ENCODE data around the gene MUL1. TPM values are rescaled to one million over a fixed set of nuclear protein-coding genes. Genes with fewer than 3 reads are reported as not detected.

MUL1 gene
- total RNA-seq, 1 experiment from 2014 or later: 21.9 TPM

DNA sequence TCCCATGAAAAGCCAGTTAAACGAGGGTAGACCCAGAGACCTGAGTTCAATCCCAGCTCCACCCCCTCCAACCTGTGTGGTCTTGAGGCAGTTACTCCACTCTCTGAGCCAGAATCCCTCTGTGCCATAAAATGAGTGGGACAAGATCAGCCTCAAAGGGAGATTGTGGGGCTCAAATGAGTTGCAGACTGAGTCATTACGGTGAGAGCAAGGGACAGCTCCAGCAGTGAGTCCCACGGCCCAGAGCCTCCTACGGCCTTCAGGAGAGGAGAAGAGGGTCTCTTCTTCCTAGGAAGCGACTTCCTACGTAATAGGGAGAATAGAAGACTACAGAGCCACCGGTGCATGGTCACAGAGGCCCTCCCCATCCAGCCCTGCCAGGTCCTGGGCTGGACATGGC is 15.2 kb downstream of the MUL1 start:
- POLR2A ChIA-PET: no interaction called here
- H3K9me3 Mint-ChIP-seq: no peaks in the 10 kb centered on the region
- ATAC-seq: no peak
- CTCF ChIA-PET: interaction anchor here (1.1 to 4.4 kb wide), 7 partner anchors 8 to 280 kb away, joined by 3 to 42 read pairs (median 14); partner anchors contain the start of gene CAMK2N1
- TF ChIP-seq FOXP1 (CRISPR knock-in tag; IDR thresholded peaks at IDR 0.05; ENCODE audit: borderline replicate concordance) (no peak), ZNF219 (CRISPR knock-in tag; IDR thresholded peaks at IDR 0.05; ENCODE audit: borderline replicate concordance) (no peak), NFE2L1 (CRISPR knock-in tag; IDR thresholded peaks at IDR 0.05) (no peak), FOXK1 (CRISPR knock-in tag; IDR thresholded peaks at IDR 0.05) (no peak), ZNF317 (CRISPR knock-in tag; IDR thresholded peaks at IDR 0.05; ENCODE audit: borderline replicate concordance, low read depth) (no peak), NFYB (CRISPR knock-in tag; conservative IDR thresholded peaks at IDR 0.05; ENCODE audit: low read depth) (no peak), ESRRA (CRISPR knock-in tag; IDR thresholded peaks at IDR 0.05; ENCODE audit: borderline replicate concordance) (no peak)
- TF ChIP-seq, protein P1, sequence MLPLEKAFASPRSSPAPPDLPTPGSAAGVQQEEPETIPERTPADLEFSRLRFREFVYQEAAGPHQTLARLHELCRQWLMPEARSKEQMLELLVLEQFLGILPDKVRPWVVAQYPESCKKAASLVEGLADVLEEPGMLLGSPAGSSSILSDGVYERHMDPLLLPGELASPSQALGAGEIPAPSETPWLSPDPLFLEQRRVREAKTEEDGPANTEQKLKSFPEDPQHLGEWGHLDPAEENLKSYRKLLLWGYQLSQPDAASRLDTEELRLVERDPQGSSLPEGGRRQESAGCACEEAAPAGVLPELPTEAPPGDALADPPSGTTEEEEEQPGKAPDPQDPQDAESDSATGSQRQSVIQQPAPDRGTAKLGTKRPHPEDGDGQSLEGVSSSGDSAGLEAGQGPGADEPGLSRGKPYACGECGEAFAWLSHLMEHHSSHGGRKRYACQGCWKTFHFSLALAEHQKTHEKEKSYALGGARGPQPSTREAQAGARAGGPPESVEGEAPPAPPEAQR (CRISPR knock-in tag; IDR thresholded peaks at IDR 0.05): no peak
- TF ChIP-seq, protein P2, sequence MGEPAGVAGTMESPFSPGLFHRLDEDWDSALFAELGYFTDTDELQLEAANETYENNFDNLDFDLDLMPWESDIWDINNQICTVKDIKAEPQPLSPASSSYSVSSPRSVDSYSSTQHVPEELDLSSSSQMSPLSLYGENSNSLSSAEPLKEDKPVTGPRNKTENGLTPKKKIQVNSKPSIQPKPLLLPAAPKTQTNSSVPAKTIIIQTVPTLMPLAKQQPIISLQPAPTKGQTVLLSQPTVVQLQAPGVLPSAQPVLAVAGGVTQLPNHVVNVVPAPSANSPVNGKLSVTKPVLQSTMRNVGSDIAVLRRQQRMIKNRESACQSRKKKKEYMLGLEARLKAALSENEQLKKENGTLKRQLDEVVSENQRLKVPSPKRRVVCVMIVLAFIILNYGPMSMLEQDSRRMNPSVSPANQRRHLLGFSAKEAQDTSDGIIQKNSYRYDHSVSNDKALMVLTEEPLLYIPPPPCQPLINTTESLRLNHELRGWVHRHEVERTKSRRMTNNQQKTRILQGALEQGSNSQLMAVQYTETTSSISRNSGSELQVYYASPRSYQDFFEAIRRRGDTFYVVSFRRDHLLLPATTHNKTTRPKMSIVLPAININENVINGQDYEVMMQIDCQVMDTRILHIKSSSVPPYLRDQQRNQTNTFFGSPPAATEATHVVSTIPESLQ (CRISPR knock-in tag; IDR thresholded peaks at IDR 0.05): no peak
- DNase-seq (ENCODE audit: low spot score): no peak
- no peaks in the 10 kb centered on the region for H3K36me3 Mint-ChIP-seq
- H3K27ac Mint-ChIP-seq: no peak overlapping the region
- peaks cover 15% of the 10 kb centered on the region for H3K4me1 Mint-ChIP-seq
- peaks cover 34% of the 10 kb centered on the region for H3K27me3 Mint-ChIP-seq (ENCODE audit: low read depth)
- no peak overlapping the region for H3K4me3 Mint-ChIP-seq

DNA sequence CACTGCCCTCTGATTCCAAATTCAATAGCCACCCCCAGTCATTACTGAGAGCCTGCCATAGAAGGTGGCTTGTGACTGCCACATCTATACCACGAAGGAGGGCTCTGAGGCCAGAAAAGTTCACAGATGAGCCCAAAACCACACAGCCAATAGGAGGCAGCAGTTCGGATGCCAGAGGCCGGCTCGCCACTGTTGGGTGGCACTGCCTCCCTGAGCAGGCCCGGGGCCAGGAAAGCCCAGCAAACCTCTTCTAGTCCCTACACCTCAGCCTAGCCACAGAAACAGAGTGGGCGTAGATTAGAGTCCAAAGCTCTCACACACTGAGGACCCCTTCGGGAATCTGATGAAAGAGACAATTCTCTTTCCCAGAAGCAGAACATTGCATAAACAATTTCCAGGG is 16.1 kb downstream of the MUL1 start:
- ATAC-seq (no peak), DNase-seq (ENCODE audit: low spot score) (no peak)
- H3K9me3 Mint-ChIP-seq: no peaks in the 10 kb centered on the region
- H3K27me3 Mint-ChIP-seq (ENCODE audit: low read depth): peaks cover 43% of the 10 kb centered on the region
- ChIA-PET POLR2A (no interaction called here), CTCF (interaction anchor here (1.0 to 4.4 kb wide), 6 partner anchors 7 to 279 kb away, joined by 3 to 42 read pairs (median 16); partner anchors contain the start of gene CAMK2N1)
- no peak overlapping the region for H3K4me3 Mint-ChIP-seq
- no peak for TF ChIP-seq ZBTB21 (CRISPR knock-in tag; IDR thresholded peaks at IDR 0.05; ENCODE audit: borderline replicate concordance)
- TF ChIP-seq, protein P3, sequence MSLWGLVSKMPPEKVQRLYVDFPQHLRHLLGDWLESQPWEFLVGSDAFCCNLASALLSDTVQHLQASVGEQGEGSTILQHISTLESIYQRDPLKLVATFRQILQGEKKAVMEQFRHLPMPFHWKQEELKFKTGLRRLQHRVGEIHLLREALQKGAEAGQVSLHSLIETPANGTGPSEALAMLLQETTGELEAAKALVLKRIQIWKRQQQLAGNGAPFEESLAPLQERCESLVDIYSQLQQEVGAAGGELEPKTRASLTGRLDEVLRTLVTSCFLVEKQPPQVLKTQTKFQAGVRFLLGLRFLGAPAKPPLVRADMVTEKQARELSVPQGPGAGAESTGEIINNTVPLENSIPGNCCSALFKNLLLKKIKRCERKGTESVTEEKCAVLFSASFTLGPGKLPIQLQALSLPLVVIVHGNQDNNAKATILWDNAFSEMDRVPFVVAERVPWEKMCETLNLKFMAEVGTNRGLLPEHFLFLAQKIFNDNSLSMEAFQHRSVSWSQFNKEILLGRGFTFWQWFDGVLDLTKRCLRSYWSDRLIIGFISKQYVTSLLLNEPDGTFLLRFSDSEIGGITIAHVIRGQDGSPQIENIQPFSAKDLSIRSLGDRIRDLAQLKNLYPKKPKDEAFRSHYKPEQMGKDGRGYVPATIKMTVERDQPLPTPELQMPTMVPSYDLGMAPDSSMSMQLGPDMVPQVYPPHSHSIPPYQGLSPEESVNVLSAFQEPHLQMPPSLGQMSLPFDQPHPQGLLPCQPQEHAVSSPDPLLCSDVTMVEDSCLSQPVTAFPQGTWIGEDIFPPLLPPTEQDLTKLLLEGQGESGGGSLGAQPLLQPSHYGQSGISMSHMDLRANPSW (CRISPR knock-in tag; conservative IDR thresholded peaks at IDR 0.05; ENCODE audit: low read depth): no peak
- TF ChIP-seq GTF2I (CRISPR knock-in tag; conservative IDR thresholded peaks at IDR 0.05): no peak
- no peak for TF ChIP-seq SMAD4 (CRISPR knock-in tag; IDR thresholded peaks at IDR 0.05)
- no peak for TF ChIP-seq NR1H2 (CRISPR knock-in tag; IDR thresholded peaks at IDR 0.05)
- peaks cover 24% of the 10 kb centered on the region for H3K4me1 Mint-ChIP-seq
- no peaks in the 10 kb centered on the region for H3K36me3 Mint-ChIP-seq
- H3K27ac Mint-ChIP-seq: no peak overlapping the region

DNA sequence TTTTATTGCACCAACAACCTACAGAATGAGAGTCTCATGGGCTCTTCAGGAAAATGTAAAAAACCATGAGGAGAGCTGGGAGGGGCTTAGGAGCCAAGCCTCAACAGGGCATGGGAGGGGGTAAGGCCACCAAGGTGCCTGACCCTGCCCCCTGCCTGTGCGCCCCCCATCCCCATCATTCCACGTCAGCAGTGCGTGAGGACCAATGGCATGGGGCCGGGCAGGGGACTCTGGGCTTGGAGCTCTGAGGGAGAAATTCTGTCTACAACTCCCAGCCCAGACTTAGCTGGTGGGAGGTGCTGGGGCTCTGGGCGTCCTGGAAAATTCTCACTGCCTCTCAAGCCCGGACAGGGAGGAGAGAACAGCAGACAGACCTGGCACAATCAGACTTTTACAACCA is 16.8 kb downstream of the MUL1 start:
- ATAC-seq (no peak), DNase-seq (ENCODE audit: low spot score) (no peak)
- peaks cover 43% of the 10 kb centered on the region for H3K27me3 Mint-ChIP-seq (ENCODE audit: low read depth)
- no peak overlapping the region for H3K4me3 Mint-ChIP-seq
- H3K4me1 Mint-ChIP-seq: peaks cover 24% of the 10 kb centered on the region
- H3K9me3 Mint-ChIP-seq: no peaks in the 10 kb centered on the region
- ChIA-PET POLR2A (no interaction called here), CTCF (interaction anchor here (1.0 to 4.4 kb wide), 8 partner anchors 7 to 278 kb away, joined by 3 to 41 read pairs (median 10); partner anchors contain the start of gene CAMK2N1)
- no peaks in the 10 kb centered on the region for H3K36me3 Mint-ChIP-seq
- no peak overlapping the region for H3K27ac Mint-ChIP-seq
- TF ChIP-seq SMAD3 (CRISPR knock-in tag; IDR thresholded peaks at IDR 0.05; ENCODE audit: borderline replicate concordance) (no peak), NFE2L1 (CRISPR knock-in tag; IDR thresholded peaks at IDR 0.05) (no peak), ZNF138 (CRISPR knock-in tag; conservative IDR thresholded peaks at IDR 0.05) (no peak), FOXJ3 (CRISPR knock-in tag; IDR thresholded peaks at IDR 0.05; ENCODE audit: borderline replicate concordance) (no peak), NR3C1 (CRISPR knock-in tag; conservative IDR thresholded peaks at IDR 0.05; ENCODE audit: low read depth) (no peak)
- TF ChIP-seq, protein P4, sequence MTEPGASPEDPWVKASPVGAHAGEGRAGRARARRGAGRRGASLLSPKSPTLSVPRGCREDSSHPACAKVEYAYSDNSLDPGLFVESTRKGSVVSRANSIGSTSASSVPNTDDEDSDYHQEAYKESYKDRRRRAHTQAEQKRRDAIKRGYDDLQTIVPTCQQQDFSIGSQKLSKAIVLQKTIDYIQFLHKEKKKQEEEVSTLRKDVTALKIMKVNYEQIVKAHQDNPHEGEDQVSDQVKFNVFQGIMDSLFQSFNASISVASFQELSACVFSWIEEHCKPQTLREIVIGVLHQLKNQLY (CRISPR knock-in tag; IDR thresholded peaks at IDR 0.05): no peak
- TF ChIP-seq, protein P5, sequence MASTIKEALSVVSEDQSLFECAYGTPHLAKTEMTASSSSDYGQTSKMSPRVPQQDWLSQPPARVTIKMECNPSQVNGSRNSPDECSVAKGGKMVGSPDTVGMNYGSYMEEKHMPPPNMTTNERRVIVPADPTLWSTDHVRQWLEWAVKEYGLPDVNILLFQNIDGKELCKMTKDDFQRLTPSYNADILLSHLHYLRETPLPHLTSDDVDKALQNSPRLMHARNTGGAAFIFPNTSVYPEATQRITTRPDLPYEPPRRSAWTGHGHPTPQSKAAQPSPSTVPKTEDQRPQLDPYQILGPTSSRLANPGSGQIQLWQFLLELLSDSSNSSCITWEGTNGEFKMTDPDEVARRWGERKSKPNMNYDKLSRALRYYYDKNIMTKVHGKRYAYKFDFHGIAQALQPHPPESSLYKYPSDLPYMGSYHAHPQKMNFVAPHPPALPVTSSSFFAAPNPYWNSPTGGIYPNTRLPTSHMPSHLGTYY (CRISPR knock-in tag; IDR thresholded peaks at IDR 0.05): no peak
- TF ChIP-seq, protein P6, sequence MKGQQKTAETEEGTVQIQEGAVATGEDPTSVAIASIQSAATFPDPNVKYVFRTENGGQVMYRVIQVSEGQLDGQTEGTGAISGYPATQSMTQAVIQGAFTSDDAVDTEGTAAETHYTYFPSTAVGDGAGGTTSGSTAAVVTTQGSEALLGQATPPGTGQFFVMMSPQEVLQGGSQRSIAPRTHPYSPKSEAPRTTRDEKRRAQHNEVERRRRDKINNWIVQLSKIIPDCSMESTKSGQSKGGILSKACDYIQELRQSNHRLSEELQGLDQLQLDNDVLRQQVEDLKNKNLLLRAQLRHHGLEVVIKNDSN (CRISPR knock-in tag; IDR thresholded peaks at IDR 0.05): no peak
- TF ChIP-seq, protein P7, sequence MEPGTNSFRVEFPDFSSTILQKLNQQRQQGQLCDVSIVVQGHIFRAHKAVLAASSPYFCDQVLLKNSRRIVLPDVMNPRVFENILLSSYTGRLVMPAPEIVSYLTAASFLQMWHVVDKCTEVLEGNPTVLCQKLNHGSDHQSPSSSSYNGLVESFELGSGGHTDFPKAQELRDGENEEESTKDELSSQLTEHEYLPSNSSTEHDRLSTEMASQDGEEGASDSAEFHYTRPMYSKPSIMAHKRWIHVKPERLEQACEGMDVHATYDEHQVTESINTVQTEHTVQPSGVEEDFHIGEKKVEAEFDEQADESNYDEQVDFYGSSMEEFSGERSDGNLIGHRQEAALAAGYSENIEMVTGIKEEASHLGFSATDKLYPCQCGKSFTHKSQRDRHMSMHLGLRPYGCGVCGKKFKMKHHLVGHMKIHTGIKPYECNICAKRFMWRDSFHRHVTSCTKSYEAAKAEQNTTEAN (CRISPR knock-in tag; IDR thresholded peaks at IDR 0.05): no peak

All from WTC11 (cell line).